Femur (tissue), 1 donor: ENCODE data around the gene TC2N.
"Not testable (repeated sequence)": the region's sequence is repeated elsewhere in the genome, so short reads cannot be mapped to it uniquely, and the experiment has no call there.

ENCODE experiments used
- DNase-seq: peaks from one replicate; pipeline ENCODE4 v3.0.0-alpha.2; 2017

Gene TC2N

DNA sequence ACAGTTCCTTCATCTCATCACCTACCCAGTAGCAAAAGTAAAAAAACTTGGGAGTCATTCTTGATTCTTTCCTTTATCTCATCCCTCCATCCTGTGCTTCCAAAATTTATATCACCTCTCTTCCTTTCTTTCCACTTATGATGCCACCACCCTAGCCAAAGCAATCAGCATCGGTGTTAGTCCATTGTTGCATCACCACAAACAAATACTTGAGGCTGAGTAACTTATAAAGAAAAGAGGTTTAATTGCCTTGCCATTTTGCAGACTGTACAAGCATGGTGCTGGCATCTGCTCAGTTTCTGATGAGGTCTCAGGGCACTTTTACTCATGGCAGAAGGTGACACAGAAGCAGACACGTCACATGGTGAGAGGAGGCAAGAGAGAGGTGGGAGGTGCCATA, 115.6 kb downstream of the TC2N start:
- DNase-seq, result no peak

DNA sequence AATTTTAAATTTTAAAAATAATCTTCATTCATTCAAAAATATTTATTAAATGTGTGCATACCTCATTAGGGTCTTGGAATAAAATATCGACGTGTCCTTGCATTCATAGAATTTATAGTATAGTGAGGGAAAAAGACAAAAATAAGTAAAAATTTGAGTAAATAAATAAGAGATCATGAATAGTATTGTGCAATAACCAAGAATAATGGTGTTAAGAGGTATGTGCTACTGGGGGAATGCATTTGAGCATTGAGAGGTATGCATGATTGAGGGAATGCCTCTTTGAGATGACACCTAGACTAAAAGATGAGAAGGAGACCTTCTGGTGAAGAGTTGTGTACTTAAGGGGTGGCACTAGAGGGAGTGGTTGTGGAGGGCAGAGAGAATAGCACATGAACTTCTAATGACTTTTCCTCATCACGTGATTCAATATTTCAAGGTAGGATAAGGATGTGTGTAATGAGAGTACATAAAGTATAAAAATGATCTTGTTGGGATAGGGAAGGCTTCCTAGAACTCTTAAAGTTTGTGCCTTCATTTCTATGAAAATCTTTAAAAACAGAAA, 116.6 kb downstream of the TC2N start:
- DNase-seq, result no peak

DNA sequence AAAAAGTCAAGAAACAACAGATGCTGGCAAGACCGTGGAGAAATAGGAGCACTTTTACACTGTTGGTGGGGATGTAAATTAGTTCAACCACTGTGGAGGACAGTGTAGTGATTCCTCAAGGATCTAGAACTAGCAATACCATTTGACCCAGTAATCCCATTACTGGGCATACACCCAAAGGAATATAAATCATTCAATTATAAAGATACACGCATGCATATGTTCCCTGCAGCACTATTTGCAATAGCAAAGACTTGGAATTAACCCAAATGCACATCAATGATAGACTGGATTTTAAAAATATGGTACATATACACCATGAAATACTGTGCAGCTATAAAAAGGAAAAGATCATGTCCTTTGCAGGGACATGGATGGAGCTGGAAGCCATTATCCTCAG, 117.5 kb downstream of the TC2N start:
- DNase-seq, result no peak

DNA sequence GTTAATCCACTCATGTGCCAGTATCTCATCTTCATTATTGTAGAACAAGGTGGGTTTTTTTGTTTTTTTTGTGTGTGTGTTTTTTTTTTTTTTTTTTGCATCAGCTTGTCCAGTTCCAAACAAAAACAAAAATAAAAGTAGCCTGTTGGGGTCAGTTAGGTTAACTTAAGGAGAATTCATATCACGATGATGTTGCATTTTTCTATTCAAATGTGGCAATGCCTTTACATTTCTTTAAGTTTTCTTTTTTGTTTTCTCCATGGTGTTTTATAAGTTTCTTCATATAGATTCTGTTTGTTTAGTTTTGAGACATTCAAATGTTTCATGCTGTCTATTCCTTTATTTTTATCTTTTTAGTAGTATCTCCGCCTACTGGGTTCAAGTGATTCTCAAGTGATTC, 119.3 kb downstream of the TC2N start:
- DNase-seq, result no peak

DNA sequence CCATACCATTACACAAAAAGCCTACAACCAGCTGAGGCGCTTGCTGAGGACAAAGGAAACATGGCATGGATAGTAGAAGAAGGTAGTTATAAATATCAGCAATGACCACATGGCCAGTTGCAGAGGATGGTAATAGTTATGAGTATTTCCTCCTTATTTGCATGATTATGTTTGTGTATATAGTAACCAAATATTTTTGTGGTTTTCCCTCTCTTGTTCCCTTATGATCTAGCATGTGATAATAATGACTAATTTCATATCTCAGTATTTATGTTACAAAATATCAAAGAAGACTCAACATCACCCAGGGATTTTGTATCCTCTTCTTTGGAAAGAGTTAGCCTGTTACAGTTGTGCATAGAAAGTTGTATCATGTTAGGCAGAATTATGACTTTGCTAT, 122.0 kb downstream of the TC2N start:
- no peak for DNase-seq

DNA sequence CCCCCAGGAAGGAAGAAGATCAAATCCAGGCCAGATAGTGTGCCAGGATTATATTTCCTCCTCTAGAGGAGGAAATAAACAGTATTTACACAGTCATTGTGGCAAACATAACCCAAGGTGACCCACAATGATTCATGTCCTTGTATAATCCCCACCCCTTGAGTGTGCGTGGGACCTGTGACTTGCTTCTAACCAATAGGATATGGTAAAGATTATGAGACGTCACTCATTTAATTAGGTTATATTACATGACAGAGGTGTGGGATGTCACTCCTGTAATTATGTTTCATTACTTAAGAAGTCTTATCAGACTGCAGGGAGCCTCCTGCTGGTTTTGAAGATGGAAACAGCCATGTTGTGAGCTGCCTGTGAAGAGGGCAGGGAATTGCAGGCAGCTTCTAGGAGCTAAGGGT, 123.3 kb downstream of the TC2N start:
- DNase-seq, result no peak

DNA sequence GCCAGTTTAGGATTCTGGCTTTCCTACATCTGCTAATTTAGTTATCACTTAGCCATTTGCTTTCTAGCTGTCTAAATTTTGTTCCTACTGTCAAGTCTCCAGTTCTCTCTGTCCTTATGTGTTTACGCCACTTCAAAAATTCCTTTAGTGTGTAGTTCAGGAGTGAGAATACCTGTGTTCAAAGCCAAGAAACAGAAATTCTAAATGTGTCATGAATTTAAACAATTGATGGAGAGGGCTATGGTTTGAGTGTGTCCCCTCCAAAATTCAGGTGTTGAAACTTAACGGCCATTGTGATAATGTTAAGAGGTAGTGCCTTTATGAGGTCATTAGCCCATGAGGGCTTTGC, 124.1 kb downstream of the TC2N start:
- DNase-seq, result no peak

DNA sequence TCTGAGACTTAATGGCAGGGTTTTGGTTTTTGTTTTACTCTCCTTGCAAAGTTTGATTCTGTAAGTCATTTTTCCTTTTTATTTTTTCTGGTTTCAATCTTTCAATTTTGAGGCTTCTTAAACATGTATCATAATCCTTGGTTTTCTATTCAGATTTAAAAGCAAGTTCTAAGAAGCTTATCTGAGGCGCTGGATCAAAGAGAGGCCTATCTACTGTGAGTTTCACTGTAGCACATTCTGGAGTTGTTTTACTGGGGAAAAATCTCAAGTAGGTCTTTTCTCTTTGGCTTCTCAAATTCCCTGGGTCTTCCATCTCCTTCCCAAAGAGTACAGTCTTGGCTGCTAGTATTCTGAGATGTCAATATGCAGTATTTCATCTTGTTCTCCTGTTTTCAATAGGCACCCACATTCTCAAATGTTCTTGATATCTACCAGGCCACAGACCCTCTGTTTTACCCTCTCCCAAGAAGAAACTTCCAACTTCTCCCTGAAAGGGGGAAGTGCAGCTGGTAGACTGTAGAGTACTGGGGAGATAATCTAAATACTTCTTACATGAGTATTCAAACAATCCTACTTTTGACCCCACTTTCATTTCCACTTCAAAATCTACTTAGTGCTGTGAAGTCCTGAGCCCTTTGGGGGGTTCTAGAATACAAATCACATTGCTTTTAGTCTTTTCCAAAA, 124.6 kb downstream of the TC2N start:
- no peak for DNase-seq

DNA sequence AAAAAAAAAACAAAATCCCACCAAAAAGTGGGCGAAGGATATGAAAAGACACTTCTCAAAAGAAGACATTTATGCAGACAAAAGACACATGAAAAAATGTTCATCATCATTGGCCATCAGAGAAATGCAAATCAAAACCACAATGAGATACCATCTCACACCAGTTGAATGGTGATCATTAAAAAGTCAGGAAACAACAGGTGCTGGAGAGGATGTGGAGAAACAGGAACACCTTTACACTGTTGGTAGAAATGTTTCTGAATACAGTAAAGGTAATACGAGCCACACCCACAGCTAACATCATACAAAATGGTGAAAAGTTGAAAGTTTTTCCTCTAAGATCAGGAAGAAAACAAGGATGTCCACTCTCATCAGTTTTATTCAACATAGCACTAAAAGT, 127.5 kb downstream of the TC2N start:
- not testable (repeated sequence) for DNase-seq

DNA sequence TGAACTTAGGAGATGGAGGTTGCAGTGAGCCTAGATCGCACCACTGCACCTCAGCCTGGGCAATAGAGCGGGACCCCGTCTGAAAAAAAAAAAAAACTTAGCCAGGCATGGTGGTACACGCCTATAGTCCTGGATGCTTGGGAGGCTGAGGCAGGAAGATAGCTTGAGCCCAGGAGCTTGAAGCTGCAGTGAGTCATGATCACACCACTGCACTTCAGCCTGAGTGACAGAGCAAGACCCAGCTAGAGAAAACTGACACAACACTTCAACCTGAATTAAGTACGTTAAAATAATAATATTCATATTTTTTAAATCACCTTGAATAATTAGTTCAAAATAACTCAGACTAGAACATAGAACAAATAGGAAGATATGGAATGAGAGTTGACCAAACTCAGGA, 129.7 kb downstream of the TC2N start:
- no peak for DNase-seq

DNA sequence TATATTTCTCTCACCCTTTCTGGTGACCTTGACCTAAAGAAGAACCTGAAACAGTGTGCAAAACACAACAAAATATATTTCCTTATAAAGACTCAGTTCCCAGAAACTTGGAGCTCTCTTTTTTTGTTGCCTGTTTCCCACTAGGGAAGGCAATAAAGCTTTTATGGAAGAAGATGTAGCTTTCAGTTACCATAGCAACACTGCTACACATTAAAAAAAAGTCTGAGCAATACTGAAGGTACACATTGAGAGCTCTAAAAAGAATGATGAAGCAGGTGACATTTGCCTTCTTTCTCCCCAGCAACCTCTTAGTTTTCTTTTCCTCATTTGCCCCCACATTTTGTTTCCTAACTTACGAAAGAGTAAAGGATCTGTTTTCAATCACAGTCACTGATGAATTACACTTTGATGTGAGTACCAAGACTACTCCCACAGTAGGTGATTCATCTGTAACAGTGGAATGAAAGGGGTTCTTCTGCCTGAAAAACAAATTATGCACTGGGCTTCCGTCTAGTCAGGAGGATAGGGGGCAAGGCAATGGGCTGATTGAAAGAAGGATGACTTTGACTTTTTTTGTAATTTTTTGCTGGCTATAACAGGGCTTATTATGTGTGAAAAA, 134.4 kb downstream of the TC2N start:
- no peak for DNase-seq

DNA sequence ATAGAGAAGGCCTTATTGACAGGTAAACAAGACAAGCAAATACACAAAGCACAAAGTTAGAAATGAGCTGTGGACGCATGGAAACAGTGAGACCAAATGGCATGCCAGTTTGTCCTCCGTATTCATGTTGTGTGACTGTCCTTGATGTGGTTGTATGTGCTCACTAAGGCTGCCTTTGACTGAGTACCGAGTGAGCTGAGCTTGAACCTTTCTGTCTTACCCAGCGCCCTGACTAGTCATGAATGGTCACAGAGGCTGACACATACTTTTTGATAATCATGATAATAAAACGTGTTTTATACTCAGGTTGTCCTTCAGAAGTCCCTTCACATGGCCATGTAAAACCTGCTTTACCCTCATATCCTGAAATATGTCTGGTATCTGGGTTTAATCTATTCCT, 134.9 kb downstream of the TC2N start:
- DNase-seq, result no peak

DNA sequence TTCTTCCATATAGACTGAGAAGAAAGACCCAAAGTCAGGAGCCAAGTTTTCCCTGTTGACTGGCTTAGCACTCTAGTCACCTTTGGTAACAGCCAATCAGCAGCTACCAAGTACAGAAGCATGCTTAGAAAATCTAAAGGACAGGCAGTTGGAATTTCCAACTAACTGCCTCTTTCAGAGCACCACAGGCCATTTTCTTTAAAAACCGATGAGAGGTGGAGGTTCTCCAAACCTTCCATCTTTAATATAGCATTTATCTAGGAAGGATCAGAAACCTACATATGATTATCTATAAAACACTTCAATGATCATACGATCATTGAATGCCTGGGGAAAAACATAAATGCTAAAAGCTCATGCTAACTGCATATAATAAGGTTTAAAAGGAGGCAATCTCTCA, 135.3 kb downstream of the TC2N start, which contains the start of gene CATSPERB:
Gene CATSPERB, minus strand, starts transcription at position 101 of the 400 bp plus-strand sequence. CDS start 2,607 bp downstream, outside the sequence.
- no peak for DNase-seq

DNA sequence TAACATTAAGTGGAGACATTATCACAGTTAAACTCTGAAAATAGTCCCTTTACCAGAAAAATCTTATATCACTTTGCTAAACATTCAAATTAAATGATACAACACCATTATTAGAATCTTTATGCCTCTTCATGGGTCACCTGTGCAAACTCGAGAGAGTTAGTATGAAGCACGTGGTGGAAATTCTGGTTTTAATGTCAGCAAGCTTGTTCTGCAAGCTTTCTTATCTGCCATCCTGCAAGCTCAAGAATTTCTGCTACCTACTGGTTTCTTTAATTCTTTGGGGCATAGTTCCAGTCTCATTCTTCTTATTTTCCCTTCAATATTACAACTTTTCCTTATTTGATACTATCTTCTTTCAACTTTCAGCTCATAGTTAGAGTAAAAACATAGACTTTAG, 136.3 kb downstream of the TC2N start:
- no peak for DNase-seq

DNA sequence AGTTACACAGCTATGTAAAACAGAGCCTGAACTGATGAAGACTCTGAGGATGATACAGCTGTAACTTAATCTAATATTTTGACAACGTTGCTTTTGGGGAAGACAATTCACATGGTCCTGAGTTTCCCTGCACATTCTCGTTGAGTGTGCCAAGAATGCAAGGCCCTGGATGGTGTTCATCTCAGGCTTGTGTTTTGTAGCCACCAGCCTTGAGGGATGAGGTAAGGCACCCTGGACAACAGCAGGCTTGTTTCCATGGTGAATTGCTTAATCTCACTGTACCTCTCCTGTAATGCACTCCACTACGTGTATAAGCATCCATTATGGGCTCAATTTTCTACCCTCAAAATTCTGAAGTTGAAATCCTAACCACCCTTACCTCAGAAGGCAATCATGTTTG, 137.6 kb downstream of the TC2N start:
- no peak for DNase-seq
